Stomach smooth muscle (tissue), 2 donors: ENCODE results near the gene PC.
"Not testable (repeated sequence)": the region's sequence is repeated elsewhere in the genome, so short reads cannot be mapped to it uniquely, and the experiment has no call there.

ENCODE experiments used
- H3K27ac ChIP-seq: one replicate; pipeline ENCODE4 v1.7.0; 2013; ENCODE audit warnings: mild to moderate bottlenecking, low read length, inconsistent platforms
- H3K27me3 ChIP-seq, 2 donors: one replicate each; pipeline ENCODE4 v1.7.0; 2013; ENCODE audit warnings: low read length in 2 of 2; ENCODE audit not compliant: insufficient read depth in 2 of 2, control insufficient read depth in 1 of 2
- H3K36me3 ChIP-seq, 2 donors: one replicate each; pipeline ENCODE4 v1.7.0; 2013; ENCODE audit warnings: low read length in 2 of 2; ENCODE audit not compliant: control insufficient read depth in 2 of 2, insufficient read depth in 2 of 2
- H3K4me1 ChIP-seq: one replicate; pipeline ENCODE4 v1.7.0; 2013; ENCODE audit warnings: low read length; ENCODE audit not compliant: control insufficient read depth, insufficient read depth
- H3K4me3 ChIP-seq, 2 donors: one replicate each; pipeline ENCODE4 v1.7.0; 2013; ENCODE audit warnings: low read length in 2 of 2
- H3K9ac ChIP-seq, 2 donors: one replicate each; pipeline ENCODE4 v1.7.0; 2013; ENCODE audit warnings: low read length in 2 of 2, mild to moderate bottlenecking in 1 of 2
- H3K9me3 ChIP-seq, 2 donors: one replicate each; pipeline ENCODE4 v1.7.0; 2013; ENCODE audit warnings: low read length in 2 of 2; ENCODE audit not compliant: control insufficient read depth in 2 of 2
- donor health status: healthy.
- donor health status: Pancreatic carcinoma.

The PC gene

DNA sequence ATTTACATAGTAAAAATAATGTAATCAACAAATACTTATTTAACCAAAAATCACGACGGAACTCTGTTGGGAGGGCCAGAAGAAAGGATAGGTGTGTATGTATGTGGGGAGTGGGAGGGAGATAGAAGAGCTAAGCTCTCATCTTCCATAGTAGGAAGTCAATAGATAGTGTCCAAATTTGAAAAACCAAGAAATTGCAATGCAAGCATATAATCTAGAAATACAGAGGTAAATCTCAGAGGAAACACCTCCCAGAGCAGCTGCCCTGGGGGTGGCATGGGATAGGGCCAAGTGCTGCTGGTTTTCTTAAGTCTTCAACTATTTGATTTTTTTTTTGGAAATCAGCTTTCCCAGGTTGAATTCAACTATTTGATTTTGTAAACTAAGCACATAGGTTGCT is 33.9 kb upstream of the PC start:
- Histone ChIP-seq H3K9ac (no peak overlapping the region), H3K4me1 (no peaks in the 10 kb centered on the region)

DNA sequence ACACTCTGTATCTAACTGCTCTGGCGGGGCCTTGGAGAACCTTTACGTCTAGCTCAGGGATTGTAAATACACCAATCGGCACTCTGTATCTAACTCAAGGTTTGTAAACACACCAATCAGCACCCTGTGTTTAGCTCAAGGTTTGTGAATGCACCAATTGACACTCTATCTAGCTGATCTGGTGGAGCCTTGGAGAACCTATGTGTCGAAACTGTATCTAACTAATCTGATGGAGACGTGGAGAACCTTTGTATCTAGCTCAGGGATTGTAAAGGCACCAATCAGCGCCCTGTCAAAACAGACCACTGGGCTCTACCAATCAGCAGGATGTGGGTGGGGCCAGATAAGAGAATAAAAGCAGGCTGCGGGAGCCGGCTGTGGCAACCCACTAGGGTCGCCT is 31.2 kb upstream of the PC start:
- H3K9ac ChIP-seq, H3K36me3 ChIP-seq, H3K27me3 ChIP-seq, H3K4me3 ChIP-seq, H3K9me3 ChIP-seq, H3K4me1 ChIP-seq, H3K27ac ChIP-seq: not testable (repeated sequence)

More for the DNA sequence above, 33.9 kb upstream of the PC start:
- H3K27me3 ChIP-seq, result peaks cover 0 to 2% of the 10 kb centered on the region in 2 donors
- H3K27ac ChIP-seq, result no peak overlapping the region
- no peak overlapping the region for H3K4me3 ChIP-seq
- H3K36me3 ChIP-seq, result no peaks in the 10 kb centered on the region
- no peaks in the 10 kb centered on the region for H3K9me3 ChIP-seq

DNA sequence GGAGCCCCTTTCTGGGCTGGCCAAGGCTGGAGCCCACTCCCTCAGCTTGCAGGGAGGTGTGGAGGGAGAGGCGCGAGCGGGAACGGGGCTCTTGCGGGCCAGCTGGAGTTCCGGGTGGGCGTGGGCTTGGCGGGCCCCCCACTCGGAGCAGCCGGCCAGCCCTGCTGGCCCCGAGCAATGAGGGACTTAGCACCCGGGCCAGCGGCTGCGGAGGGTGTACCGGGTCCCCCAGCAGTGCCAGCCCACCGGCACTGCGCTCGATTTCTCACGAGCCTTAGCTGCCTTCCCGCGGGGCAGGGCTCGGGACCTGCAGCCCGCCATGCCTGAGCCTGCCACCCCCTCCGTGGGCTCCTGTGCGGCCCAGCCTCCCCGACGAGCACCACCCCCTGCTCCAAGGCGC is 30.6 kb upstream of the PC start:
- not testable (repeated sequence) for H3K4me3 ChIP-seq, H3K36me3 ChIP-seq, H3K9ac ChIP-seq, H3K27me3 ChIP-seq, H3K4me1 ChIP-seq, H3K27ac ChIP-seq, H3K9me3 ChIP-seq

DNA sequence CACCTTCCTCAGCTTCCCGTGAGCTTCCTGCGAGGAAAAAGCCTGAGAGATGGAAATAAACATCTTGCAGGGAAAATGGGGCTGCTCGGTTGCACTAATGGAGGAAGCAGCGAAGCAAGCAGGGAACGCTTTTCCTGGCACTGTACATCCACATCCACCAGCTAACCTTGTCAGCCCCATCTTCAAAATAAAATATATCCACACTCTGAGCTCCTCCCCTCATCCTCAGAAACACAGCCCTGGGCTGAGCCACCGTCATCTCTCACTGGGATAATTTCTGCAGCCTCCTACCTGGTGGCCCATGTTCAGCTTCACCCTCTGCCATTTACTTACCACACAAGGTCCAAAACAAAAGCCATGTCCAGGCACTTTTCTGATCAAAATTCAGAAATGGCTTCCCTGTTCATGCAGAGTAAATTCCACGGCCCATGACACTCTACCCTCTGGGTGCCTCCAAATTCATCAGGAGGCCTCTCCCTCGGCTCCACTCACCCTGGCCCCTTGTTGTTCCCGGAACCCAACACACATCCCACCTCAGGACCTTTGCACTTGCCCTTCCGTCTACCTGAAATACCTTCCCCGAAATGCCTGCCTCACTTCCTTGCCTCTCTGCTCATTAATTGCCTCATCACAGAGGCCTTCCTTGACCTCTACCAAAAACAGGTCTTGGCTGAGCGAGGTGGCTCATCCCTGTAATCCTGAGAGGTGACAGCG is 29.9 kb upstream of the PC start:
- H3K27ac ChIP-seq, result no peak overlapping the region
- H3K9ac ChIP-seq, result no peak overlapping the region
- no peak overlapping the region for H3K4me3 ChIP-seq
- peaks cover 3% of the 10 kb centered on the region for H3K4me1 ChIP-seq
- peaks cover 0 to 2% of the 10 kb centered on the region in 2 donors for H3K27me3 ChIP-seq
- H3K36me3 ChIP-seq, result no peaks in the 10 kb centered on the region
- no peaks in the 10 kb centered on the region for H3K9me3 ChIP-seq

DNA sequence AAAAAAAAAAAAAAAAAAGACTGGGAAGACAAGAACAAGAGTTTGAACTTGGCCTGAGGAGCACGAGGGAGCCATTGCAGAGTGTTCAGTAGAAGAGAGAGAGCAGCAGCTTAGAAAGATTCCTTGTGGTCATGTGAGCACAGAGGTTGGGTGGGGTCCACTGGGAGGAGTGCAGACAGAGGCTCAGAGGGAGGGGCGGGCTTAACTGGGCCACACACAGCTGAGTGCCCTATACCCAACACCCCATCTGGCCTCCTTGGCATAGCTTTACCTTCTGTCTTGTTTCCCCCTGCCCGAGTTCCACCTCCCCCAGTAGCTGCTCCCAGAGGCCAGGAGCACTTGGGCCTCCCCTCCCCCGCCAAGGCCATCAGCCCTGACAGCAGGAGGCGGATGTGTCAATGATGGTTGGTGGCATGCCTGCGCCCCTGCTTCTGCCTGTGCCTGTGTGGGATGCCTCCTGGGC is 29.0 kb upstream of the PC start:
- Histone ChIP-seq H3K9ac (no peak overlapping the region), H3K9me3 (no peaks in the 10 kb centered on the region), H3K4me1 (peaks cover 3% of the 10 kb centered on the region), H3K4me3 (no peak overlapping the region), H3K27me3 (peaks cover 0 to 2% of the 10 kb centered on the region in 2 donors), H3K36me3 (no peaks in the 10 kb centered on the region), H3K27ac (no peak overlapping the region)

DNA sequence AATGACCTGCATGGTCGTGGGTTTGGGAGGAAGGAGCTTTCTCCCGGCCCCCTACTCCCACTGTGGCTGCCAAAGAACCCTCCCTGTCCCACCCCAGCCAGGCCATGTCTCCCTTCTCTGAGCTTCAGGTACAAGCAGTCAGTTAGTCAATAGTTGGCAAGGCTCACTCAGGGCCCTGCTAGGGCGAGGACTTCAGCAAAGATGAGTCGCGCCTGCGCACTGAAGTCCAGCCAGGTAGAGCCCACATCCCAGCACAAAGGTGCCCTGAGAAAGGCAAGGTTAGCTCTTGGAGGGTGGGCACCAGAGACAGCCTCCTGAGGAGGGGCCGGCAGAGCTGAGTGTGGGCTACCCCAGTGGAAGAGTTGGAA is 28.0 kb upstream of the PC start:
- Histone ChIP-seq H3K9me3 (no peaks in the 10 kb centered on the region), H3K36me3 (no peaks in the 10 kb centered on the region), H3K4me1 (peaks cover 3% of the 10 kb centered on the region), H3K27ac (no peak overlapping the region), H3K27me3 (peaks cover 0 to 2% of the 10 kb centered on the region in 2 donors), H3K9ac (no peak overlapping the region), H3K4me3 (no peak overlapping the region)

DNA sequence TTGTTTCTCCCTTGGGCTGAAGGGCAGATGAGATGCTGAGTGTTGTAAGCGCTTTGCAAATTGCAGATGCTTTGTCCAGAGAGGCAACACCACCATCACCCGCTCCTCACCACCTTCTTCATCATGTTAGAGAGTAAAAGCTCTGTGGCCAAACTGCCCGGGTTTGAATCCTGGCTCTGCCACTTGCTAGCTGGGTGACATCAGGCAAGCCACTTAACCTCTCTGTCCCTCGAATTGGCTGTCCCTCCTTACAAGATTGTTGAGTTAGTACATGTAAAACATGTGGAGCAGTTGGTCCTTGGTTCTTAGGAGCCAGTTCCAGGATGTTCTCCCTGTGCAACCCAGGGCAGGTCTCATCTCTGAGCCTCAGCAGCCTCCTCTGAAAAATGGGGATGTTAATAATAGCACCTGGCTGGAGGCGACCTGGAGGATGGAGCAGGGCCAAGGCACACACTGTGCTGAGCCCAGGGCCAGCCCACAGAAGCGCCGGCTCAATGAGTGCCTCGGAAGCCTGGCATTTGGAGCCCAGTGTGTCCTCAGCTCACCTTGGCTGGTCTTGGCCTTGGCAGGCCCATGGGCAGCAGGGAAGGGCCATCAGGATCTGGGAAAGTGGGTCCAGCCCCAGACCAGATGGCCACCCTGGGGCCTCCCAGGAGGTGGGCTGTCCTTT is 27.5 kb upstream of the PC start:
- H3K27me3 ChIP-seq, result peaks cover 0 to 2% of the 10 kb centered on the region in 2 donors
- H3K36me3 ChIP-seq, result no peaks in the 10 kb centered on the region
- H3K4me1 ChIP-seq, result peaks cover 3% of the 10 kb centered on the region
- H3K27ac ChIP-seq, result no peak overlapping the region
- no peaks in the 10 kb centered on the region for H3K9me3 ChIP-seq
- no peak overlapping the region for H3K9ac ChIP-seq
- H3K4me3 ChIP-seq, result no peak overlapping the region

DNA sequence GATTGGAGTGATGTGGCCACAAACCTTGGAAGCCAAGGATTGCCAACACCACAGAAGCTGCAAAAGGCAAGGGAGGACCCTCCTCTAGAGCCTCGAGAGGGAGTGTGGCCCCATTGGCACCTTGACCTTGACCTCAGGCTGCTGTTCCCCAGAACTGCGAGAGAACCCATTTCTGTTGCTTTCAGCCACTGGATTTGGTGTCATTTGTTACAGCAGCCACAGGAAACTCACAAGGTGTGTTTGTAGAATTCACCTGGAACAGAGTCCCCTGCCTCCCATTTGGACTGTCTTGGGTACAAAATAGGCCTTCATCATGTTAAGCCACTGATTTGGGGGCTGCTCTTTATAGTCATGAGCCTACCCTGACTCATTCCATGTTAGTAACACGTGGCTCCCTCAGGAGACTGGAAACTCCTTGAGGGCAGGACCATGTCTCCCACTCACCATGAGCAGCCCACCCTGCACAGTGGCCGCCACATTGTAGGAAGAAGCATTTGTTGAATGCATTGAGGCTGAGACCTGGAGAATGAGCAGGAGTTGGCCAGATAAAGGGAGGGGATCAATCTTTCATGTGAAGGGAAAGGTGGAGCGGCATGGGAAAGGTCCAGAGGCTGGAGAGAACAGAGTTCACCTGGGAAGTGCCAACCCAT is 25.2 kb upstream of the PC start:
- Histone ChIP-seq H3K9ac (no peak overlapping the region), H3K27ac (no peak overlapping the region), H3K4me3 (no peak overlapping the region), H3K27me3 (peaks cover 0 to 2% of the 10 kb centered on the region in 2 donors), H3K36me3 (no peaks in the 10 kb centered on the region), H3K9me3 (peaks cover 0 to 3% of the 10 kb centered on the region in 2 donors), H3K4me1 (peaks cover 3% of the 10 kb centered on the region)

DNA sequence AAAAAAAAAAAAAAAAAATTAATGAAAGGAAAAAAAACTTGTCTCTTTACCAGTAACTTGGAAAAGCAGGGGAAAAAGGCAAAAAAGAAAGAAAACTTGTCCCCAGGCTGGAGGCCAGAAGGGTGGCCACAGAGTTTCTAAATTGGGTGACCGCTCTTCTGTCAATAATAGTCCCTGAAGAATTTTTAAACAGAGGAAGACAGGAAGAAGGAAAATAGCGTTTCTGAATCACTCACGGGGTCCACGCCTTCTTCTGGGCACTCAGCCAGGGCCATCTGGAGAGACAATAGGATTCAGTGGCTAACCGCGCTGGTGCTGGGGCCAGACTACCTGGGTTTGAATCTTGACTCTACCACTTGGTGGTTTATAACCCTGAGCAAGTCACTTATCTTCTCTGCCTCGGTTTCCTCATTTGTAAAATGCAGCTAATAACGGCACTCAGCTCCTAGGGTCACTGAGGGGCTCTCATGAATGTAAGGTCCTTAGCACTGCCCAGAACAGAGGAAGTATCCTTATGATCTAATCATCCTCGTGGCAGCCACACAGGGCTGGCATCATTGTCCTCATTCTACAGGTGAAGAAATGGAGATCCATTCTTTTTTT is 23.9 kb upstream of the PC start:
- Histone ChIP-seq H3K36me3 (no peaks in the 10 kb centered on the region), H3K9ac (no peak overlapping the region), H3K9me3 (peaks cover 0 to 3% of the 10 kb centered on the region in 2 donors), H3K4me1 (peaks cover 3% of the 10 kb centered on the region), H3K27ac (no peak overlapping the region), H3K4me3 (no peak overlapping the region), H3K27me3 (peaks cover 0 to 2% of the 10 kb centered on the region in 2 donors)

DNA sequence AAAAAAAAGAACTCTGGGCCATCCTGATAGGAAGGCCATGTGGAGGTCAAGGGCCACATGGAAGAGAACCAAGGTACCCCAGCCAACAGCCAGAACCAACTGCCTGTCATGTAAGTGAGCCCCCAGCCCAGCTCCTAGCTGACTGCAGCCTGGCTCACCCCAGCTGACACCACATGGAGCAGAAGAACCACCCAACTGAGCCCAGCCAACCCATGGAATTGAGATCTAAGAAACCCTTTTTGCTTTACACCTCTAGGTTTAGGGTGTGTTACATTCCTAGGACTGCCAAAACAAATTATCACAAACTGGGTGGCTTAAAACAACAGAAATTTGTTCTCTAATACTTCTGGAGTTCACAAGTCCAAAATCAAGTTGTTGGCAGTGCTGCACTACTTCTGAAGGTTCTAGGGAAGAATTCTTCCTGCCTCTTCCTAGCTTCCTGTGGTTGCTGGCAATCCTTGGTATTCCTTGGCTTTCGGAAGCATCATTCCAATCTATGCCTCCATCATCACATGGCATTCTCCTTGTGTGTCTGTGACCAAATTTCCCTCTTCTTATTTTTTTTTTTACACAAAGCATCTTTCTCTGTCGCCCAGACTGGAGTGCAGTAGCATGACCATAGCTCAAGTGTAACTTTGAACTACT is 21.3 kb upstream of the PC start:
- peaks cover 2 to 3% of the 10 kb centered on the region in 2 donors for H3K27me3 ChIP-seq
- H3K27ac ChIP-seq, result no peak overlapping the region
- no peak overlapping the region for H3K4me3 ChIP-seq
- H3K9ac ChIP-seq, result no peak overlapping the region
- H3K9me3 ChIP-seq, result peaks cover 0 to 3% of the 10 kb centered on the region in 2 donors
- H3K4me1 ChIP-seq, result no peaks in the 10 kb centered on the region
- H3K36me3 ChIP-seq, result no peaks in the 10 kb centered on the region
